ENCODE measurements around the gene GABRG3.

- TF ChIP-seq POLR2A (IDR thresholded peaks at IDR 0.05) (no peak), CTCF (IDR thresholded peaks at IDR 0.05) (no peak), POLR2AphosphoS5 (IDR thresholded peaks at IDR 0.05; ENCODE audit: insufficient read depth in 1 of 2, low read depth in 1 of 2) (no peak)
Observed at GRCh38 chr15:27330326-27330725, 359.3 kb downstream of the GABRG3 start.

All from vagina (tissue), 2 donors.